ENCODE results near the gene EOLA1. TPM values are rescaled to one million over a fixed set of nuclear protein-coding genes. Genes with fewer than 3 reads are reported as not detected.
"Not testable (repeated sequence)": the region's sequence is repeated elsewhere in the genome, so short reads cannot be mapped to it uniquely, and the experiment has no call there.

The EOLA1 gene
- total and polyA plus RNA-seq, 12 donors = 20.6 to 37.7 (median 26.1) TPM

DNA sequence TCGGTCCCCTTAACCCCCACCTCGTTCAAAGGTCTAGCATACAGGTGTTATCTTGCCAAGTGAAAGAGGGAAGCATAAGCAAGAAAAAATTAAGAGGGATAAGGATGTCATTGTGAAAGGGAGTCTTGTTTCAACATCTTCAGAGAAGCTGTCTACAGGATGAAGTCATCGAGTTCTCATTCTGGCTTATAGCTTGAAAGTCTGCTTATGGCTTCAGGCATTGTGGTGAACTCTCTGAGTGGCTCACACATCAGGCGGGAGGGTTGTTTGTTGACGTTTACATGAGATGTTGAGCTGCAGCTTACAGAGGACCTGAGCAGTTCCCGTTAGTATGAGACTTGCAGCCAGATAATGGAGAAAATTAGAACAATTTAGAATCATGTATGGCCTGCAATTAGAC, 29.9 kb downstream of the EOLA1 start:
- DNase-seq = no peak
- no peaks in the 10 kb centered on the region for H3K27me3 ChIP-seq
- 62% methylated on average over 6 of the region's 6 CpGs; no CpG with 5 or more reads in 1 of the 2 donors for WGBS, 2 donors
- TF ChIP-seq, protein P1, sequence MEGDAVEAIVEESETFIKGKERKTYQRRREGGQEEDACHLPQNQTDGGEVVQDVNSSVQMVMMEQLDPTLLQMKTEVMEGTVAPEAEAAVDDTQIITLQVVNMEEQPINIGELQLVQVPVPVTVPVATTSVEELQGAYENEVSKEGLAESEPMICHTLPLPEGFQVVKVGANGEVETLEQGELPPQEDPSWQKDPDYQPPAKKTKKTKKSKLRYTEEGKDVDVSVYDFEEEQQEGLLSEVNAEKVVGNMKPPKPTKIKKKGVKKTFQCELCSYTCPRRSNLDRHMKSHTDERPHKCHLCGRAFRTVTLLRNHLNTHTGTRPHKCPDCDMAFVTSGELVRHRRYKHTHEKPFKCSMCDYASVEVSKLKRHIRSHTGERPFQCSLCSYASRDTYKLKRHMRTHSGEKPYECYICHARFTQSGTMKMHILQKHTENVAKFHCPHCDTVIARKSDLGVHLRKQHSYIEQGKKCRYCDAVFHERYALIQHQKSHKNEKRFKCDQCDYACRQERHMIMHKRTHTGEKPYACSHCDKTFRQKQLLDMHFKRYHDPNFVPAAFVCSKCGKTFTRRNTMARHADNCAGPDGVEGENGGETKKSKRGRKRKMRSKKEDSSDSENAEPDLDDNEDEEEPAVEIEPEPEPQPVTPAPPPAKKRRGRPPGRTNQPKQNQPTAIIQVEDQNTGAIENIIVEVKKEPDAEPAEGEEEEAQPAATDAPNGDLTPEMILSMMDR (IDR thresholded peaks at IDR 0.05) = no peak
- H3K4me3 ChIP-seq = no peak overlapping the region
- no peaks in the 10 kb centered on the region for H3K9me3 ChIP-seq
- no peak overlapping the region for H3K27ac ChIP-seq
- intact Hi-C loops (cut with DNase I) = no loop called here
- H3K36me3 ChIP-seq = no peaks in the 10 kb centered on the region
- ATAC-seq = no peak
- peaks cover 0 to 7% (median 0%) of the 10 kb centered on the region in 9 donors for H3K4me1 ChIP-seq

DNA sequence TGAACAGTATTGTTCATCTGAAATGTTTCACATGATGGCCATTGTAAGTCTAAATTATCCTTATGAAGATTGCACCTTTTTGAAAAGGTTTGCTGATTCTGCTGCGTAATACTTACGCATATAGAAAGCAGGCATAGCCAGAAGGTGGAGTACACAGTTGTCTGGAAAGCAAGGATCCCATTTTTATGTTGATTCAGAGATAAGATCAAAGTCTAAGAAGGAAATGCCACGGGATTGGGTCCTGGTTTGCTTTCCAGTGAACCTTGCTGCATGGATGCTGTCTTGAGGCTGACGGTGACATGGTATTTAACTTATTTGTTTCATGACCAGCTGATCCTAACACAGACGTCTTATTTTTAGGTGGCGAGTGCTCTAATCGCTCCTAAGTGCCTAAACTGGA, 31.0 kb downstream of the EOLA1 start:
- peaks cover 0 to 7% (median 0%) of the 10 kb centered on the region in 9 donors for H3K4me1 ChIP-seq
- DNase-seq (no peak), ATAC-seq (no peak)
- H3K27ac ChIP-seq = no peak overlapping the region
- H3K4me3 ChIP-seq = no peak overlapping the region
- no peaks in the 10 kb centered on the region for H3K9me3 ChIP-seq
- intact Hi-C loops (cut with DNase I) = no loop called here
- 89% methylated on average over 7 of the region's 7 CpGs; no CpG with 5 or more reads in 1 of the 2 donors for WGBS, 2 donors
- no peaks in the 10 kb centered on the region for H3K36me3 ChIP-seq
- H3K27me3 ChIP-seq = no peaks in the 10 kb centered on the region
- TF ChIP-seq, protein P1 (IDR thresholded peaks at IDR 0.05) = no peak

GRCh38 chrX:149572743-149573142, 31.9 kb downstream of the EOLA1 start:
- Histone ChIP-seq H3K9me3 (no peaks in the 10 kb centered on the region), H3K36me3 (no peaks in the 10 kb centered on the region), H3K27ac (no peak overlapping the region), H3K27me3 (no peaks in the 10 kb centered on the region), H3K4me3 (no peak overlapping the region), H3K4me1 (peaks cover 0 to 7% (median 0%) of the 10 kb centered on the region in 9 donors)
- 64% methylated on average over 1 of the region's 1 CpG; no CpG with 5 or more reads in 1 of the 2 donors for WGBS, 2 donors
- no peak for ATAC-seq
- TF ChIP-seq, protein P1 (IDR thresholded peaks at IDR 0.05) = no peak
- no peak for DNase-seq
- intact Hi-C loops (cut with DNase I) = no loop called here

DNA sequence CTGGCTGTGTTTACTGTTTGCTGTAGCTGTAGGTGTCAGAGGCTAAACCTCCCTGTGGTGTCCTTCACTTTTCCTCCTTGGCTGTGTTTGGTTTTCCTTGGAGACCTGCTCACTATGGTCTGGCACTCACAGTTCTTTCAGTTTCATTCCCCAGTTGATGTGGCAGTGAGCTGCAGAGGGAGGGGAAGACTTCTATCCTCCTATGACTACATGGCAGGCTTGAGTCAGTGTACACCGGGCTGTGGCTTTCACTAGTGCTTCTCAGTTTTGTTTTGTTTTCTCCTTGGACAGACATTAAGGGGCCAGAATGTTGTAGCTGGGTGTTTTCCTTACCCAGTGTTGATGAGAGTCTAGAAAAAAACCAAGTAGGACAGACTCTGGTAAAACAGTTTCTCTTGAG, 32.6 kb downstream of the EOLA1 start:
- H3K9me3 ChIP-seq; intact Hi-C loops (cut with DNase I); H3K27ac ChIP-seq; H3K27me3 ChIP-seq; H3K4me3 ChIP-seq; H3K4me1 ChIP-seq; DNase-seq; H3K36me3 ChIP-seq: not testable (repeated sequence)
- WGBS, 2 donors = no CpG with 5 or more reads among the region's 1 CpG
- peak in 1 of 8 donors; percentile 48 for ATAC-seq

GRCh38 chrX:149585631-149586030, 44.8 kb downstream of the EOLA1 start:
- intact Hi-C loops (cut with DNase I); DNase-seq; H3K4me3 ChIP-seq; H3K27ac ChIP-seq; H3K4me1 ChIP-seq; H3K9me3 ChIP-seq; H3K36me3 ChIP-seq; H3K27me3 ChIP-seq: not testable (repeated sequence)
- WGBS, 2 donors = 94 to 96% methylated on average over 3 to 5 of the region's 17 CpGs
- ATAC-seq = peak in 1 of 8 donors; percentile 48

DNA sequence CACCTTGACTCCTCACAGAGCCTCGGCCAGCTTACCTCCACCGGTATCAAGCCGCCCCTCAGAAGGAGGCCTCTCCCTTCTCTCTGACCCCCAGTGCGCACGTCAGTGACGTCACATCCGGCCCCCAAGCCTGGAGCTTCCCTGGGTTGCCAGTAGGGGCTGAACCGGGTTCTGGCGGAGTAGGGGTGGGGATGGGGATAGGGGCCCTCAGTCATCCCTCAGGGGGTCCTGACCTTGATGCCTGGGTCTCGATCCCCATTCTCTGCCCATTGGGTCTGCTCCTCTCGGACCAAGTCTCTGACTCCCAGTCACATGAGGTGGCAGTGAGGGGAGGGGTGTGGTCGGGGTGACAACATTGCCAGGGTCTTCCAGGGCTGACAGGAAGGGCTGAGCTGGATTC, 46.5 kb downstream of the EOLA1 start, which contains the start of gene MAGEA9B:
Gene MAGEA9B, minus strand, starts transcription at position 101 of the 400 bp plus-strand sequence. CDS start 4,280 bp downstream, outside the sequence.
- no CpG with 5 or more reads among the region's 12 CpGs for WGBS, 2 donors
- H3K36me3 ChIP-seq; H3K27ac ChIP-seq; intact Hi-C loops (cut with DNase I); H3K9me3 ChIP-seq; DNase-seq; H3K4me3 ChIP-seq; ATAC-seq; H3K4me1 ChIP-seq; H3K27me3 ChIP-seq: not testable (repeated sequence)

- whole genome bisulfite sequencing, 2 donors = no CpG with 5 or more reads among the region's 7 CpGs
- ATAC-seq; H3K27ac ChIP-seq; H3K36me3 ChIP-seq; H3K4me3 ChIP-seq; H3K27me3 ChIP-seq; DNase-seq; intact Hi-C loops (cut with DNase I); H3K9me3 ChIP-seq; H3K4me1 ChIP-seq: not testable (repeated sequence)
Observed at GRCh38 chrX:149590993-149591392, 50.2 kb downstream of the EOLA1 start.

GRCh38 chrX:149595214-149595613, 54.4 kb downstream of the EOLA1 start, which contains the start of gene HSFX2:
TSS of gene HSFX2 (minus strand) at chrX:149595314. CDS start at chrX:149594700, 614 bp downstream.
- H3K4me3 ChIP-seq; H3K27me3 ChIP-seq; H3K27ac ChIP-seq; H3K36me3 ChIP-seq; H3K9me3 ChIP-seq; DNase-seq; H3K4me1 ChIP-seq; intact Hi-C loops (cut with DNase I): not testable (repeated sequence)
- peak in 1 of 8 donors; percentile 32 for ATAC-seq
- WGBS, 2 donors = no CpG with 5 or more reads among the region's 17 CpGs

DNA sequence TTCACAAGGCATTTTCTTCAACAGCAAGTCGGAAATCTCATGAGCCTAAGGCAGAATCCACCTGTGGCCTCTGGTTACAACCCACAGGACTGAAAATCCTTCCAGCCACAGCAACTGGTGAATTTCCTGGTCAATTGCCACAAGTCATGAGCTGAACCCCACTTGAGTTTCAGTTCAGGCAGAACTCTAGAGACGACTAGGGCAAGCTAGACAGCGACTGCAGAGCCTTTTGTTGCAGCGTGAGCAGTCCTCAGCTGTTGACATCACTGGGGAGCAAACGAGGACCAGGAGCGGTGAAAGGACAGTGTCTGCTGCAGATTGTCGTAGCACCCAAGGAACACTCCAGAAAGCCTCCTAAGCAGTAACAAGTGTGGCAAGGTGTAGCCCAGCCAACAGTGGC, 55.1 kb downstream of the EOLA1 start:
- WGBS, 2 donors = no CpG with 5 or more reads among the region's 7 CpGs
- H3K27ac ChIP-seq; H3K36me3 ChIP-seq; ATAC-seq; intact Hi-C loops (cut with DNase I); H3K9me3 ChIP-seq; H3K4me3 ChIP-seq; H3K27me3 ChIP-seq; H3K4me1 ChIP-seq; DNase-seq: not testable (repeated sequence)

Measured in heart right ventricle (tissue), 16 donors.